ENCODE results near the gene JMJD1C. TPM values are rescaled to one million over a fixed set of nuclear protein-coding genes. Genes with fewer than 3 reads are reported as not detected.

Gene JMJD1C
- total RNA-seq, 1 experiment from 2014 or later, result 139 TPM

GRCh38 chr10:63431962-63432797 lies 33.6 kb downstream of the JMJD1C start:
- Histone ChIP-seq H3K4me3 (ENCODE audit: low read length) (no peak overlapping the region), H2AFZ (ENCODE audit: low read length) (no peak overlapping the region), H3K4me1 (ENCODE audit: insufficient read depth, low read length) (peaks cover 65% of the 10 kb centered on the region), H3K9me2 (replicated peaks; ENCODE audit: low read length) (no peaks in the 10 kb centered on the region), H3K9ac (ENCODE audit: low read length) (peak overlapping the region; percentile 7), H3F3A (ENCODE audit: low read length, unreplicated experiment) (no peaks in the 10 kb centered on the region), H4K20me1 (ENCODE audit: low read length) (no peaks in the 10 kb centered on the region), H3K9me3 (ENCODE audit: low read length) (no peaks in the 10 kb centered on the region), H3K4me2 (ENCODE audit: low read length) (peak overlapping the region; percentile 9), H3K27me3 (ENCODE audit: low read length) (no peaks in the 10 kb centered on the region), H3K79me2 (ENCODE audit: low read length) (peaks cover 99% of the 10 kb centered on the region), H3K36me3 (ENCODE audit: low read depth, low read length) (no peaks in the 10 kb centered on the region), H3K27ac (ENCODE audit: low read length) (peak overlapping the region; percentile 71)
- TF ChIP-seq EZH2phosphoT487 (IDR thresholded peaks at IDR 0.05; ENCODE audit: borderline replicate concordance, low read length), result no peak
- CTCF ChIA-PET, result interaction anchor here (1.0 kb wide), 1 partner anchor 288 kb away, joined by 4 read pairs; no protein-coding TSS in a partner anchor
- ATAC-seq (peak; percentile 55), DNase-seq (peak; percentile 98)
- intact Hi-C loops (cut with micrococcal nuclease), result no loop called here
- BruUV-seq (replicated peaks), result TSS peak; percentile 52
- POLR2A ChIA-PET (ENCODE audit: unreplicated experiment), result interaction anchor here (0.6 to 0.8 kb wide), 2 partner anchors 86 to 276 kb away, joined by 3 to 10 read pairs; no protein-coding TSS in a partner anchor

- peak; percentile 34 for ATAC-seq
- Histone ChIP-seq H3K4me1 (ENCODE audit: insufficient read depth, low read length) (peaks cover 65% of the 10 kb centered on the region), H3K79me2 (ENCODE audit: low read length) (peaks cover 97% of the 10 kb centered on the region), H3K4me3 (ENCODE audit: low read length) (no peak overlapping the region), H3F3A (ENCODE audit: low read length, unreplicated experiment) (no peaks in the 10 kb centered on the region), H2AFZ (ENCODE audit: low read length) (no peak overlapping the region), H3K9me3 (ENCODE audit: low read length) (no peaks in the 10 kb centered on the region), H3K36me3 (ENCODE audit: low read depth, low read length) (no peaks in the 10 kb centered on the region), H3K9me2 (replicated peaks; ENCODE audit: low read length) (no peaks in the 10 kb centered on the region), H3K27ac (ENCODE audit: low read length) (peak overlapping the region; percentile 71), H3K9ac (ENCODE audit: low read length) (peak overlapping the region; percentile 13), H3K4me2 (ENCODE audit: low read length) (peak overlapping the region; percentile 4), H3K27me3 (ENCODE audit: low read length) (no peaks in the 10 kb centered on the region), H4K20me1 (ENCODE audit: low read length) (no peaks in the 10 kb centered on the region)
- TF ChIP-seq EZH2phosphoT487 (IDR thresholded peaks at IDR 0.05; ENCODE audit: borderline replicate concordance, low read length) (no peak), EZH2 (IDR thresholded peaks at IDR 0.05; ENCODE audit: low read length, unreplicated experiment) (no peak)
- TF ChIP-seq, protein P1, sequence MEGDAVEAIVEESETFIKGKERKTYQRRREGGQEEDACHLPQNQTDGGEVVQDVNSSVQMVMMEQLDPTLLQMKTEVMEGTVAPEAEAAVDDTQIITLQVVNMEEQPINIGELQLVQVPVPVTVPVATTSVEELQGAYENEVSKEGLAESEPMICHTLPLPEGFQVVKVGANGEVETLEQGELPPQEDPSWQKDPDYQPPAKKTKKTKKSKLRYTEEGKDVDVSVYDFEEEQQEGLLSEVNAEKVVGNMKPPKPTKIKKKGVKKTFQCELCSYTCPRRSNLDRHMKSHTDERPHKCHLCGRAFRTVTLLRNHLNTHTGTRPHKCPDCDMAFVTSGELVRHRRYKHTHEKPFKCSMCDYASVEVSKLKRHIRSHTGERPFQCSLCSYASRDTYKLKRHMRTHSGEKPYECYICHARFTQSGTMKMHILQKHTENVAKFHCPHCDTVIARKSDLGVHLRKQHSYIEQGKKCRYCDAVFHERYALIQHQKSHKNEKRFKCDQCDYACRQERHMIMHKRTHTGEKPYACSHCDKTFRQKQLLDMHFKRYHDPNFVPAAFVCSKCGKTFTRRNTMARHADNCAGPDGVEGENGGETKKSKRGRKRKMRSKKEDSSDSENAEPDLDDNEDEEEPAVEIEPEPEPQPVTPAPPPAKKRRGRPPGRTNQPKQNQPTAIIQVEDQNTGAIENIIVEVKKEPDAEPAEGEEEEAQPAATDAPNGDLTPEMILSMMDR (conservative IDR thresholded peaks at IDR 0.05; ENCODE audit: low read depth, low read length), result no peak
- peak; percentile 69 for DNase-seq
- ChIA-PET POLR2A (ENCODE audit: unreplicated experiment) (no interaction called here), CTCF (interaction anchor here (0.6 kb wide), 1 partner anchor 22 kb away, joined by 3 read pairs; no protein-coding TSS in a partner anchor)
- BruUV-seq (replicated peaks), result no TSS peak
- intact Hi-C loops (cut with micrococcal nuclease), result no loop called here
Observed at GRCh38 chr10:63430999-63431356, 34.8 kb downstream of the JMJD1C start.

DNA sequence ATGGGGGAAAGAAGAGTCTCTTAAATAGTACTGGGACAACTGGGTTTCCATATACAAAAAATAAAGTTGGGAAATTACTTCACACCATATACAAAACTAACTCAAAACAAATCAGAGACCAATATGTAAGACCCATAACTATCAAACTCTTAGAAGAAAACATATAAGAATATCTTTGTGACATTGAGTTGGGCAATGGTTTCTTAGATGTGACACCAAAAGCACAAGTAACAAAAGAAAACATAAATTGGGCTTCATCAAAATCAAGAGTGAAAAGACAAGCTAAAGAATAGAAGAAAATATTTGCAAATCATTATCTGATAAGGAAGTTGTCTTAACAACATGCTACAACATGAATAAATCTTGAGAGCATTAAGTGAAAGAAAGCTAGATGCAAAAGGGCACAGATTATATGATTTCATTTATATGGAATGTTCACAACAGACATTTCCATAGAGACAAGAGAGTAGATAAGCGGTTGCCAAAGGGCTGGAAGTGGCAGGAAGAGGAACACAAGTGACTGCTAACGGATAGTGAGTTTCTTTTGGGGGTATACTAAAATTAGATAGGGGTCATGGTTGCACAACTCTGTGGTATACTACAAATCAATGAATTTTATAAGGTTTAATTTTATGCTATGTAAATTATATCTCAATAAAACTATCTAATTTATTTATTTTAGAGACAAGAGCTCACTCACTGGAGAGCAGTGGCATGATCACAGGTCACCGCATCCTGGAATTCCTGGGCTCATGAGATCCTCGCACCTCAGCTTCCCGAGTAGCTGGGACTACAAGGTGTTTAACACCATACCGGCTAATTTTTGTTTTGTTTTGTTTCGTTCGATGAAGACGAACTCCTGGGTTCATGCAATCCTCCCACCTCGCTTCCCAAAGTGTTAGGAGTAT lies 35.4 kb downstream of the JMJD1C start:
- no peaks in the 10 kb centered on the region for H3K27me3 ChIP-seq (ENCODE audit: low read length)
- H3K9ac ChIP-seq (ENCODE audit: low read length), result peak overlapping the region; percentile 13
- H4K20me1 ChIP-seq (ENCODE audit: low read length), result no peaks in the 10 kb centered on the region
- BruUV-seq (replicated peaks), result TSS peak; percentile 3
- intact Hi-C loops (cut with micrococcal nuclease), result no loop called here
- peaks cover 97% of the 10 kb centered on the region for H3K79me2 ChIP-seq (ENCODE audit: low read length)
- H3K27ac ChIP-seq (ENCODE audit: low read length), result peak overlapping the region; percentile 71
- no peak for TF ChIP-seq EZH2phosphoT487 (IDR thresholded peaks at IDR 0.05; ENCODE audit: borderline replicate concordance, low read length)
- ATAC-seq, result no peak
- H3K9me3 ChIP-seq (ENCODE audit: low read length), result no peaks in the 10 kb centered on the region
- peak overlapping the region; percentile 4 for H3K4me2 ChIP-seq (ENCODE audit: low read length)
- POLR2A ChIA-PET (ENCODE audit: unreplicated experiment), result interaction anchor here (1.0 kb wide), 1 partner anchor 15 kb away, joined by 3 read pairs; no protein-coding TSS in a partner anchor
- no peak overlapping the region for H3K4me3 ChIP-seq (ENCODE audit: low read length)
- H3K9me2 ChIP-seq (replicated peaks; ENCODE audit: low read length), result no peaks in the 10 kb centered on the region
- no peaks in the 10 kb centered on the region for H3K36me3 ChIP-seq (ENCODE audit: low read depth, low read length)
- no peak overlapping the region for H2AFZ ChIP-seq (ENCODE audit: low read length)
- CTCF ChIA-PET, result interaction anchor here (0.6 kb wide), 1 partner anchor 21 kb away, joined by 3 read pairs; no protein-coding TSS in a partner anchor
- peaks cover 60% of the 10 kb centered on the region for H3K4me1 ChIP-seq (ENCODE audit: insufficient read depth, low read length)
- peak; percentile 83 for DNase-seq
- H3F3A ChIP-seq (ENCODE audit: low read length, unreplicated experiment), result no peaks in the 10 kb centered on the region

All from PC-3 (cell line).